Measurements from ENCODE around the gene AMMECR1L.

DNA sequence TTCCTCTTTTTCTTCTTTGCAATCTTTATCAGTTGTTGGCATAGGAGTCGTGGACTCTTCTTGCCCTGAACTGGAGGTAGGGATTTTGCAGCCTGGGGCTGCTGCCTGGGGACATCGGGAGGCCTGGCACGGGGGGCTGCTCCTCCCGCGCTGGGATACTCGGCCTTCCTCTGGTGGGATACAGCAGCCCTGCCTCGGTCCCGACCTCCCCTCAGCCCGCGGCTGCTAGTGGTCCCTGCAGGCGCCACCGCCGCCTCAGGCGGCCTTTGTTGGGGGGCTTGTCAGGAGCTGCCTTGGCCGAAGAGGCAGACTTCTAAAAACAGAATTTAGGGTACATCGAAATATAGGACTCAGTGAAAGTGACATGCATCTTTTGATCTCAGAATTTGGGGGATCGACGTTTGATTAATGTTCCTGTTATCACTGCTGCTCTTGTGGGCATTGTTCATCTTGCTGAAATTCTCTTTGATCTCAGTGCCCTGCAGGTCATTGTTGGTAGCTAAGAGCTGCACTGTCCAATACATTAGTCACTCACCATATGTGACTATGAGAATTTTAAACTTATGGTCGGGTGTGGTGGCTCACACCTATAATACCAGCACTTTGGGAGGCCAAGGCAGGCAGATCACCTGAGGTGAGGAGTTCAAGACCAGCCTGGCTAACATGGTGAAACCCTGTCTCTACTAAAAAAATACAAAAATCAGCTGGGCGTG lies 44.1 kb downstream of the AMMECR1L start:
- TF ChIP-seq, protein P1, sequence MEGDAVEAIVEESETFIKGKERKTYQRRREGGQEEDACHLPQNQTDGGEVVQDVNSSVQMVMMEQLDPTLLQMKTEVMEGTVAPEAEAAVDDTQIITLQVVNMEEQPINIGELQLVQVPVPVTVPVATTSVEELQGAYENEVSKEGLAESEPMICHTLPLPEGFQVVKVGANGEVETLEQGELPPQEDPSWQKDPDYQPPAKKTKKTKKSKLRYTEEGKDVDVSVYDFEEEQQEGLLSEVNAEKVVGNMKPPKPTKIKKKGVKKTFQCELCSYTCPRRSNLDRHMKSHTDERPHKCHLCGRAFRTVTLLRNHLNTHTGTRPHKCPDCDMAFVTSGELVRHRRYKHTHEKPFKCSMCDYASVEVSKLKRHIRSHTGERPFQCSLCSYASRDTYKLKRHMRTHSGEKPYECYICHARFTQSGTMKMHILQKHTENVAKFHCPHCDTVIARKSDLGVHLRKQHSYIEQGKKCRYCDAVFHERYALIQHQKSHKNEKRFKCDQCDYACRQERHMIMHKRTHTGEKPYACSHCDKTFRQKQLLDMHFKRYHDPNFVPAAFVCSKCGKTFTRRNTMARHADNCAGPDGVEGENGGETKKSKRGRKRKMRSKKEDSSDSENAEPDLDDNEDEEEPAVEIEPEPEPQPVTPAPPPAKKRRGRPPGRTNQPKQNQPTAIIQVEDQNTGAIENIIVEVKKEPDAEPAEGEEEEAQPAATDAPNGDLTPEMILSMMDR (conservative IDR thresholded peaks at IDR 0.05; ENCODE audit: low read length) = no peak
- no peak for TF ChIP-seq EZH2phosphoT487 (IDR thresholded peaks at IDR 0.05; ENCODE audit: borderline replicate concordance, low read depth, low read length)
